GM18505 (cell line): ENCODE data around the gene CLEC11A.
"Not testable (repeated sequence)": the region's sequence is repeated elsewhere in the genome, so short reads cannot be mapped to it uniquely, and the experiment has no call there.

Source experiments
- ATAC-seq: cut with Tn5 transposase; IDR thresholded peaks from one replicate; pipeline ENCODE4 v1.9.1; 2021; ENCODE audit not compliant: unreplicated experiment
- POLR2A ChIP-seq: IDR thresholded peaks from 4 replicates; pipeline ENCODE4 v1.6.1; 2011; ENCODE audit warnings: borderline replicate concordance; ENCODE audit not compliant: insufficient read depth, insufficient read length; ENCODE audit errors: extremely low read depth

Gene CLEC11A

DNA sequence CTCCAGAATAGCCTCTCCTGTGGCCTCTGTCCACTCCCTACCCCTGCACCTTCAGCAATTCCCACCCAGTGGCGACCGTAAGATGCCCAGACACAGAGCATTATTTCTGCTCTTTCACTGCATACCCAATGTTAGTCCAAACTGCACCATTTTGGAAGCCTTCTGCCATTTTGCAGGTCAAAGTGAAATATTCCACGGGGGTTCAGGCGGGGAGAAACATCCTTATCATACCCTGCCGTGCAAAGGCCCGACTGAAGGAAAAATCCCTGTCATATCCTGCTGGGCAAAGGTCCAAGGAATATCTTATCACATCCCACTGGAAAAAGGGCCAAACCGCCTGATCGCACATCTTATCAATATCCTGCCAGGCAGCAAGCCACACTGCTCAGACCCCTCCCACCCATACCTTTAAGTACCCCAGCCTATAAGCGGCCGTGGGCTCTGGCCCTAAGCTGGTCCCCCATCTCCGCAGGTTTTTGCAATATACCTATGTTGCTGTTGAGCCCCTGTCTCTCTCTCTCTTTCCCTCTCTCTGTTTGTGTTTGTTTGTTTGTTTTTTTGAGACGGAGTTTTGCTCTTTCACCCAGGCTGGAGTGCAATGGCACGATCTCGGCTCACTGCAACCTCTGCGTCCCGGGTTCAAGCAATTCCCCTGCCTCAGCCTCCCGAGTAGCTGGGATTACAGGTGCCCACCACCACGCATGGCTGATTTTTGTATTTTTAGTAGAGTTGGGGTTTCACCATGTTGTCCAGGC, 18.2 kb downstream of the CLEC11A start:
- no peak for TF ChIP-seq POLR2A
- ATAC-seq, result no peak

DNA sequence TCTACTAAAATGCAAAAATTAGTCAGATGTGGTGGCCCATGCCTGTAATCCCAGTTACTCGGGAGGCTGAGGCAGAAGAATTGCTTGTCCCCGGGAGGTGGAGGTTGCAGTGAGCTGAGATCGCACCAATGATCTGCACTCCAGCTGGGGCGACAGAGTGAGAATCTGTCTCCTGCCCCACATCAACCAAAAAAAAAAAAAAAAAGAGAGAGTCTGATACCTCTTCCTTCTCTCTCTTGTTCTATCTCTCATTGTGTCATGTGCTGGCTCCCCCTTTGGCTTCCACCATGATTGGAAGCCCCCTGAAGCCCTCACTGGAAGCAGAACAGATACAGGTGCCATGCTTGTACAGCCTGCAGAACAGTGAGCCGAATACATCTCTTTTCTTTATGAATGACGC, 20.4 kb downstream of the CLEC11A start:
- no peak for ATAC-seq
- no peak for TF ChIP-seq POLR2A

DNA sequence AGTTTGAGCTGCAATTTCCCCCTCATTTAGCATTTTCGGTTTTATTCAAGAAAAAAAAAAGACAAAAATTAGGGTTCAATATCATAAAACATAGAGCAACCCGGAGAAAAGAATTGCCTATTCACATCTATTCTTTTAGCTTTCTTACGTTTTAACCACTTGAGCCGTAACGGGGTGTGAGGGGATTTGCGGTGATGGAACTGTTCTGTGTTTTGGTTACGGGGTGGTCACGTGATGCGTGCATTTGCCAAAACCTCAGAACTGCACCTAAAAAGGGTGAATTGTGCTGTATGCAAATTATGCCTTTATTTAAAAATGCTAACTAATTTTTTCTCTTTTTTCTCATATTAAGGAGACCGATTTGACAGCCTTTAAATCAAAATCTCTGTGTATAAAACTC, 22.1 kb downstream of the CLEC11A start:
- no peak for ATAC-seq
- no peak for TF ChIP-seq POLR2A

DNA sequence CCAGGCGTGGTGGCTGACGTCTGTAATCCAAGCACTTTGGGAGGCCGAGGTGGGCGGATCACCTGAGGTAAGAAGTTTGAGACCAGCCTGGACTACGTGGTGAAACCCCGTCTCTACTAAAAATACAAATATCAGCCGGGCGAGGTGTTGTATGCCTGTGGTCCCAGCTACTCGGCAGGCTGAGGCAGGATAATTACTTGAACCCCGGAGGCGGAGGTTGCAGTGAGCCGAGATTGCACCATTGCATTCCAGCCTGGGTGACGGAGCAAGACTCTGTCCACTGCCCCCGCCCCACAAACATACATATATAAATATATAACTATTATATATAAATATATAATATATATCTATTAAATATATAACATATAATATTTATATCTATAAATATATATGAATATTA, 24.0 kb downstream of the CLEC11A start:
- ATAC-seq, result not testable (repeated sequence)

DNA sequence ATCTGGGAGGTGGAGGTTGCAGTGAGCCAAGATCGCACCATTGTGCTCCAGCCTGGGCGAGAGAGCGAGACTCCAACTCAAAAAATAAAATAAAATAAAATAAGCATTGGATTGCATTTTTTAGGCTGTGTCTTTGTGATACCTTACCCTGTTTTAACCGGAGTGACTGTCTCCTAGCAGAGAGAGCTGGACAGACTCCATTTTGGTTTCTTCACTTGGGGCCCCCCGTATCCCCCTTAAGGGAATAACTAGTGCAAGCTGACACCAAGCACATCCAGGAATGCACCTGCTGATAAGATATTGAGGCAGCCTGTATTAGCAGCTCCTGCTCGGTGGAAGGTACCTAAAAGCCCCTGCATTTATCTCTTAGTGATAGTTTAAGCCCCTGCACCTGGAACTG, 26.3 kb downstream of the CLEC11A start:
- TF ChIP-seq POLR2A, result no peak
- no peak for ATAC-seq

GRCh38 chr19:50750010-50750409, 26.8 kb downstream of the CLEC11A start:
- no peak for ATAC-seq

GRCh38 chr19:50753879-50754278, 30.7 kb downstream of the CLEC11A start:
- ATAC-seq, result no peak
- no peak for TF ChIP-seq POLR2A

More at GRCh38 chr19:50750010-50750409, 26.8 kb downstream of the CLEC11A start:
- TF ChIP-seq POLR2A, result no peak

- ATAC-seq, result not testable (repeated sequence)
Measured at GRCh38 chr19:50756244-50756643, 33.1 kb downstream of the CLEC11A start.

GRCh38 chr19:50757624-50758023, 34.5 kb downstream of the CLEC11A start:
- not testable (repeated sequence) for ATAC-seq

- ATAC-seq, result not testable (repeated sequence)
Measured at GRCh38 chr19:50759076-50759475, 35.9 kb downstream of the CLEC11A start.

- TF ChIP-seq POLR2A, result no peak
- ATAC-seq, result no peak
Measured at GRCh38 chr19:50759886-50760285, 36.7 kb downstream of the CLEC11A start.

DNA sequence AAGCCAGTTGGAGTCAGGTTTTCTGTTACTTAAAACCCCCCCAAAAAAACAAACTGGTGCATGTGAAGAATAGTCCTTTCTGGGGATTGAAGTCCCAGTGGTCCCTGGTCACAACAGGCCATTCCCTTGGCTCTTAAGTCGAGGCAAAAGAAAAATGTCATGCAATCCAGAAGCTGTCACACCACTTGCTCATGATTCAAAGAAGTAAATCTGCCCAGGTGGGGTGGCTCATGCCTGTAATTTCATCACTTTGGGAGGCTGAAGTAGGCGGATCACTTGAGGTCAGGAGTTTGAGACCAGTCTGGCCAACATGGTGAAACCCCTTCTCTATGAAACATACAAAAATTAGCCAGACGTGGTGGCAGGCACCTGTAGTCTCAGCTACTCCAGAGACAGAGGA, 38.3 kb downstream of the CLEC11A start:
- not testable (repeated sequence) for ATAC-seq

- not testable (repeated sequence) for ATAC-seq
Measured at GRCh38 chr19:50763521-50763920, 40.4 kb downstream of the CLEC11A start.

- no peak for ATAC-seq
- no peak for TF ChIP-seq POLR2A
Measured at GRCh38 chr19:50764409-50764808, 41.2 kb downstream of the CLEC11A start.

- ATAC-seq, result not testable (repeated sequence)
Measured at GRCh38 chr19:50766746-50767145, 43.6 kb downstream of the CLEC11A start.

GRCh38 chr19:50767263-50767662, 44.1 kb downstream of the CLEC11A start:
- not testable (repeated sequence) for ATAC-seq

GRCh38 chr19:50768277-50768676, 45.1 kb downstream of the CLEC11A start:
- TF ChIP-seq POLR2A, result no peak
- ATAC-seq, result no peak

DNA sequence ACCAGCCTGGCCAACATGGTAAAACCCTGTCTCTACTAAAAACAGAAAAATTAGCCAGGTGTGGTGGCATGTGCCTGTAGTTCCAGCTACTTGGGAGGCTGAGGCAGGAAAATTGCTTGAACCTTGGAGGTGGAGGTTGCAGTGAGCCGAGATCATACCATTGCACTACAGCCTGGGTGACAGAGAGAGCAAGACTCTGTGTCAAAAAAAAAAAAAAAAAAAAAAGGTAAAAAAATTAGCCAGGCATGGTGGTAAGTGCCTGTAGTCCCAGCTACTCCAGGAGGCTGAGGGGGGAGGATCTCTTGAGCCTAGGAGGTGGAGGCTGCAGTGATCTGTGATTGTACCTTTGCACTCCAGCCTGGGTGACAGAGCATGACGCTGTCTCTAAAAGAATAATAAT, 47.0 kb downstream of the CLEC11A start, which contains the start of gene GPR32:
Gene GPR32, plus strand, starts transcription at position 301 of the 400 bp plus-strand sequence. CDS start 137 bp downstream, outside the sequence.
- not testable (repeated sequence) for ATAC-seq
